ENCODE data around the gene NR6A1. TPM values are rescaled to one million over a fixed set of nuclear protein-coding genes. Genes with fewer than 3 reads are reported as not detected.
A peak's percentile ranks its signal among the peaks of the same experiment; 100 is the strongest.

Gene NR6A1
- total and polyA plus RNA-seq, 9 donors, result 0.41 to 0.93 (median 0.62) TPM

GRCh38 chr9:124602632-124603031, 168.5 kb downstream of the NR6A1 start:
- no peak for DNase-seq
- Histone ChIP-seq H3K9me3 (replicated peaks; ENCODE audit: control insufficient read depth, low read depth, low read length) (no peaks in the 10 kb centered on the region), H3K36me3 (ENCODE audit: control insufficient read depth, insufficient read depth, low read length) (no peaks in the 10 kb centered on the region), H3K27ac (ENCODE audit: low read length) (no peak overlapping the region), H3K4me3 (ENCODE audit: low read length) (no peak overlapping the region), H3K27me3 (ENCODE audit: control insufficient read depth, insufficient read depth, low read length) (no peaks in the 10 kb centered on the region), H3K4me1 (ENCODE audit: control insufficient read depth, insufficient read depth, low read length) (no peaks in the 10 kb centered on the region)
- 71% methylated on average over 1 of the region's 2 CpGs for WGBS (ENCODE audit: insufficient coverage)

GRCh38 chr9:124602204-124602603, 168.9 kb downstream of the NR6A1 start:
- no peak for DNase-seq
- H3K4me1 ChIP-seq (ENCODE audit: control insufficient read depth, insufficient read depth, low read length), result no peaks in the 10 kb centered on the region
- no peaks in the 10 kb centered on the region for H3K27me3 ChIP-seq (ENCODE audit: control insufficient read depth, insufficient read depth, low read length)

DNA sequence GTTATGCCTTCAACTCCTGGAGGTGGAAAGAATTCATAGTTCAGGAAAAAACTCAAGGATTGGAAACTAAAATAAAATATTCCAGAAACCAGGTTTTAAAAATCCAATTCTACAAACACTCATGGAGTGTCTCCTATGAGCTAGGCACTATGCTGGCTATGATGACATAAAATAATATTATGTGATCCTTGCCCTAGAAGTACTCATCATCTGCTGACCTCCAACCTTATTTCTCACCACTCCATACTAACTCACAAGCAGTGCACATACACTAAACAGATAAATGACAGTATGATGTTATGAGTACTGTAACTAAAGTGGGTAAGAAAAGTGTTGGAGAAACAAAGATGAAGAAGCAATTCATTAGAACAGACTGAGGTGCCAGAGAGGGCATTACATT, 170.7 kb downstream of the NR6A1 start:
- no peaks in the 10 kb centered on the region for H3K9me3 ChIP-seq (replicated peaks; ENCODE audit: control insufficient read depth, low read depth, low read length)
- H3K4me1 ChIP-seq (ENCODE audit: control insufficient read depth, insufficient read depth, low read length), result no peaks in the 10 kb centered on the region
- DNase-seq, result no peak
- H3K27ac ChIP-seq (ENCODE audit: low read length), result no peak overlapping the region
- no peak overlapping the region for H3K4me3 ChIP-seq (ENCODE audit: low read length)
- H3K27me3 ChIP-seq (ENCODE audit: control insufficient read depth, insufficient read depth, low read length), result no peaks in the 10 kb centered on the region
- no peaks in the 10 kb centered on the region for H3K36me3 ChIP-seq (ENCODE audit: control insufficient read depth, insufficient read depth, low read length)

More at GRCh38 chr9:124602204-124602603, 168.9 kb downstream of the NR6A1 start:
- H3K27ac ChIP-seq (ENCODE audit: low read length), result no peak overlapping the region
- no peaks in the 10 kb centered on the region for H3K9me3 ChIP-seq (replicated peaks; ENCODE audit: control insufficient read depth, low read depth, low read length)
- WGBS (ENCODE audit: insufficient coverage), result no CpG with 5 or more reads among the region's 2 CpGs
- no peak overlapping the region for H3K4me3 ChIP-seq (ENCODE audit: low read length)
- H3K36me3 ChIP-seq (ENCODE audit: control insufficient read depth, insufficient read depth, low read length), result no peaks in the 10 kb centered on the region

GRCh38 chr9:124599121-124599795, 171.9 kb downstream of the NR6A1 start:
- H3K9me3 ChIP-seq (replicated peaks; ENCODE audit: control insufficient read depth, low read depth, low read length), result no peaks in the 10 kb centered on the region
- no peak for DNase-seq
- H3K4me1 ChIP-seq (ENCODE audit: control insufficient read depth, insufficient read depth, low read length), result peaks cover 6% of the 10 kb centered on the region
- H3K36me3 ChIP-seq (ENCODE audit: control insufficient read depth, insufficient read depth, low read length), result no peaks in the 10 kb centered on the region
- WGBS (ENCODE audit: insufficient coverage), result 96% methylated on average over 38 of the region's 39 CpGs
- H3K4me3 ChIP-seq (ENCODE audit: low read length), result no peak overlapping the region
- no peak overlapping the region for H3K27ac ChIP-seq (ENCODE audit: low read length)
- H3K27me3 ChIP-seq (ENCODE audit: control insufficient read depth, insufficient read depth, low read length), result no peaks in the 10 kb centered on the region

DNA sequence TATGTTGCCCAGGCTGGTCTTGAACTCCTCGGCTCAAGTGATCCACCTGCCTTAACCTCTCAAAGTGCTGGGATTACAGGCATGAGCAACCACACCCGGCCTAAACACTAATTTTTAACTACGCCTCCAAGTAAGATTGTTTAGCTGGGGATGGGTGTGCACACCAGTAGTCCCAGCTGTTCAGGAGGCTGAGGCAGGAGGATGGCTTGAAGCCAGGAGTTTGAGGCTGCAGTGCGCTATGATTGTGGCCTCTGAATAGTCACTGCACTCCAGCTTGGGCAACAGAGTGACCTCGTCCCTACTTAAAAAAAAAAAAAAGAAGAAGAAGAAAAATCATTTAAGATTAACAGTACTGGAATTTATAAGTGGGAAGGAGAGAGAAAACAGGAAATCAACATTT, 173.1 kb downstream of the NR6A1 start:
- WGBS (ENCODE audit: insufficient coverage), result 100% methylated on average over 1 of the region's 5 CpGs
- DNase-seq, result no peak
- Histone ChIP-seq H3K27ac (ENCODE audit: low read length) (no peak overlapping the region), H3K4me3 (ENCODE audit: low read length) (no peak overlapping the region), H3K27me3 (ENCODE audit: control insufficient read depth, insufficient read depth, low read length) (no peaks in the 10 kb centered on the region), H3K4me1 (ENCODE audit: control insufficient read depth, insufficient read depth, low read length) (peaks cover 10% of the 10 kb centered on the region), H3K9me3 (replicated peaks; ENCODE audit: control insufficient read depth, low read depth, low read length) (no peaks in the 10 kb centered on the region), H3K36me3 (ENCODE audit: control insufficient read depth, insufficient read depth, low read length) (no peaks in the 10 kb centered on the region)

DNA sequence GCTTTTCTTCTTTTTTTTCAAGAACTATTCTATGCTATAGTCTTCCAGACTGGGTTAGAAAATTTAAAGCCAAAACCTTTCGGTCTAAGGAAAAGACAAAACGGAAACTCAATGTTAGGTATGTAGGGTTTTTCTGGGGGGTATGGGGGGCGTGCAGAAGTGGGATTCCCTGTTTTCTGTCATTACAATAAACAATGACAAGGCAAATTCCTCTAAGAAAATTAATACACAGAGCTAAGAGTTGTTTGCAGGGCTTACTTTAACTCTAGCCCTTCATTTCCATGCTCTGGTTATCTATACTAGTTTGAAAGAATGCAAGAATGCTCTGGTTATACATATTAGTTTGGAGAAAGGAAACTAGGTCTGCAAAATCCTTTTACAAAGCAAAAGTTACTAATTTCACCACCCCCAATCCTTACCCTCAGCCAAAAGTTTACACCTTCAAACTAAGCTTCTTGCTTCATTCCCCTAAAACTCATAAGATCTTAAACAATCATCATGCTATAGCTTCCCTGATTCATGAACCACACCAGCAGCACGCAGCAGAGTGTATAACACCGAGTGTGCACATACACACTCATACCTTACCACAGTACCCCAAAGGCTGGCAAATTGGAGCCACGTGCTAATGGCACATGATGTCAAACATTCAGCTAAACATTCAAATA, 174.8 kb downstream of the NR6A1 start:
- Histone ChIP-seq H3K9me3 (replicated peaks; ENCODE audit: control insufficient read depth, low read depth, low read length) (no peaks in the 10 kb centered on the region), H3K4me3 (ENCODE audit: low read length) (no peak overlapping the region), H3K4me1 (ENCODE audit: control insufficient read depth, insufficient read depth, low read length) (peaks cover 17% of the 10 kb centered on the region), H3K36me3 (ENCODE audit: control insufficient read depth, insufficient read depth, low read length) (no peaks in the 10 kb centered on the region), H3K27me3 (ENCODE audit: control insufficient read depth, insufficient read depth, low read length) (no peaks in the 10 kb centered on the region), H3K27ac (ENCODE audit: low read length) (no peak overlapping the region)
- WGBS (ENCODE audit: insufficient coverage), result 61% methylated on average over 2 of the region's 6 CpGs
- no peak for DNase-seq

DNA sequence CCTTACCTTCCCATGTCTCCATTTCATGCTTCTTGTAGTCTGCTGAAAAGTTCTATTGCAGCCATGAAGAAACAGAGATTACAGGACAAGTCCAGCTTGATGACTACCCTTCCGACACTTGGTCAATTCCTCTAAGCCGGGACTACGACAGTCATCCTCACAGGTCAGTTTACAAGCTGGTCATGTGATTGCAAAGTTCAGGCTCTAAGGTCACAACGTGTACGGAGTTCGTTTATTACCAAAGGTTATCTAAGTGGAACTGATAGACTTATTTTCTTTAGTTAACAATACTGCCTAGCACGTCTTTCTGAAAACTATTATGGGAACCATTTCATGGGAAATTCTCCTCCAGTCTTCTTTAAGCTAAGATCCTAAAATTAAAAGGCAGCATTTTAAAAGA, 175.4 kb downstream of the NR6A1 start:
- 86% methylated on average over 3 of the region's 7 CpGs for WGBS (ENCODE audit: insufficient coverage)
- H3K27me3 ChIP-seq (ENCODE audit: control insufficient read depth, insufficient read depth, low read length), result no peaks in the 10 kb centered on the region
- no peaks in the 10 kb centered on the region for H3K9me3 ChIP-seq (replicated peaks; ENCODE audit: control insufficient read depth, low read depth, low read length)
- no peaks in the 10 kb centered on the region for H3K36me3 ChIP-seq (ENCODE audit: control insufficient read depth, insufficient read depth, low read length)
- H3K4me1 ChIP-seq (ENCODE audit: control insufficient read depth, insufficient read depth, low read length), result peaks cover 20% of the 10 kb centered on the region
- H3K27ac ChIP-seq (ENCODE audit: low read length), result no peak overlapping the region
- no peak overlapping the region for H3K4me3 ChIP-seq (ENCODE audit: low read length)
- no peak for DNase-seq

GRCh38 chr9:124594673-124595072, 176.4 kb downstream of the NR6A1 start:
- no peaks in the 10 kb centered on the region for H3K36me3 ChIP-seq (ENCODE audit: control insufficient read depth, insufficient read depth, low read length)
- H3K4me1 ChIP-seq (ENCODE audit: control insufficient read depth, insufficient read depth, low read length), result peaks cover 20% of the 10 kb centered on the region
- H3K27ac ChIP-seq (ENCODE audit: low read length), result no peak overlapping the region
- peak; percentile 27 for DNase-seq
- no peak overlapping the region for H3K4me3 ChIP-seq (ENCODE audit: low read length)
- 40% methylated on average over 2 of the region's 3 CpGs for WGBS (ENCODE audit: insufficient coverage)
- no peaks in the 10 kb centered on the region for H3K9me3 ChIP-seq (replicated peaks; ENCODE audit: control insufficient read depth, low read depth, low read length)
- H3K27me3 ChIP-seq (ENCODE audit: control insufficient read depth, insufficient read depth, low read length), result no peaks in the 10 kb centered on the region

DNA sequence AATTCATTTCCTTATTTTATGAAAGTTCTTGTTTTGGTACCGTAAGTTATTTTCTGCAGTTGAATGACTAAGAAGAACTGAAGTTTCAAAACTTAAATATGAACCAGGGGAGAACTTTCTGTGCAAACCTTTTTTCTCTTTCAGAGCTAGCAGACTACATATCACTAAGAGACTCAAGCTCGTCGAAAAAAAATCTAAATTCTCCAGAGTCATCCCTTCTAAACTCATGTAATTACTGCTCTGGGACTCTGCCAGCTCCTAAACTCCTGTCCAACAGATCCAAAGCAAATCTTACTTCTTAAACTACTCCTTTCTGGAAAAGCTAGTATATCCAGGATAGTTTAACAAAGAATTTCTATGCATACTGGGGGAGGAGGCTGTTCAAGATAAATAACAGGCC, 176.9 kb downstream of the NR6A1 start:
- DNase-seq, result peak; percentile 44
- WGBS (ENCODE audit: insufficient coverage), result 7% methylated on average over 2 of the region's 3 CpGs

GRCh38 chr9:124593651-124594058, 177.5 kb downstream of the NR6A1 start:
- Histone ChIP-seq H3K27me3 (ENCODE audit: control insufficient read depth, insufficient read depth, low read length) (no peaks in the 10 kb centered on the region), H3K4me1 (ENCODE audit: control insufficient read depth, insufficient read depth, low read length) (peaks cover 20% of the 10 kb centered on the region), H3K36me3 (ENCODE audit: control insufficient read depth, insufficient read depth, low read length) (no peaks in the 10 kb centered on the region), H3K4me3 (ENCODE audit: low read length) (no peak overlapping the region), H3K9me3 (replicated peaks; ENCODE audit: control insufficient read depth, low read depth, low read length) (no peaks in the 10 kb centered on the region), H3K27ac (ENCODE audit: low read length) (no peak overlapping the region)
- WGBS (ENCODE audit: insufficient coverage), result 33% methylated on average over 1 of the region's 4 CpGs
- no peak for DNase-seq

More for the DNA sequence above, 176.9 kb downstream of the NR6A1 start:
- Histone ChIP-seq H3K27me3 (ENCODE audit: control insufficient read depth, insufficient read depth, low read length) (no peaks in the 10 kb centered on the region), H3K9me3 (replicated peaks; ENCODE audit: control insufficient read depth, low read depth, low read length) (no peaks in the 10 kb centered on the region), H3K36me3 (ENCODE audit: control insufficient read depth, insufficient read depth, low read length) (no peaks in the 10 kb centered on the region), H3K4me1 (ENCODE audit: control insufficient read depth, insufficient read depth, low read length) (peaks cover 20% of the 10 kb centered on the region), H3K27ac (ENCODE audit: low read length) (no peak overlapping the region), H3K4me3 (ENCODE audit: low read length) (no peak overlapping the region)
